H1 (cell line): ENCODE measurements around the gene GUCY1A2. TPM values are rescaled to one million over a fixed set of nuclear protein-coding genes. Genes with fewer than 3 reads are reported as not detected.

Experiments
- ASH2L ChIP-seq: fragments of 200-600, 300-600 bp; sonication (generic); IDR thresholded peaks from one replicate; pipeline ENCODE4 v1.7.1; 2017; ENCODE audit warnings: low read length
- JUN ChIP-seq: IDR thresholded peaks from 2 replicates; pipeline ENCODE4 v1.6.1; 2011; ENCODE audit warnings: low read depth, mild to moderate bottlenecking, improper control_type of control experiment, low read length
- PHF8 ChIP-seq: fragments of 200-600 bp; sonication (generic); conservative IDR thresholded peaks from 2 replicates; pipeline ENCODE4 v1.7.1; 2012; ENCODE audit warnings: low read depth, mild to moderate bottlenecking, inconsistent platforms, low read length, moderate library complexity
- POLR2A ChIP-seq, 2 experiments: IDR thresholded peaks; 1 replicate in 1 of 2; 2 replicates in 1 of 2; pipeline ENCODE4 v1.6.1; 2011; ENCODE audit warnings: low read depth in 2 of 2, low read length in 2 of 2, mild to moderate bottlenecking in 2 of 2; ENCODE audit errors: control extremely low read depth in 1 of 2
- SRF ChIP-seq: IDR thresholded peaks from 2 replicates; pipeline ENCODE4 v1.6.1; 2011; ENCODE audit warnings: mild to moderate bottlenecking, low read depth, low read length, moderate library complexity
- polyA plus RNA-seq, 7 experiments: library from polyadenylated mRNA; depleted of rRNA in 3 of 7; stranded (reverse) in 5 of 7; unstranded in 2 of 7; fragments of >200 nt in 5 of 7; fragments of 200-250 nt in 2 of 7; gene quantifications; 1 replicate in 5 of 7; 2 replicates in 1 of 7; 4 replicates in 1 of 7; pipeline versions ENCODE4 v1.2.1 to v1.2.3, GENCODE V29; 2011 to 2013; ENCODE audit warnings: missing spikeins in 2 of 7, mixed read lengths in 2 of 7
- total RNA-seq: library from RNA; stranded (reverse); fragmentation: NEBNext Ultra II Directional; extraction: Animal tissue kit (Norgen Biotek cat#: 25700); gene quantifications from 2 replicates; pipeline ENCODE4 v1.2.1, GENCODE V29; 2021
- TF ChIP-seq, protein P1 (sequence below): IDR thresholded peaks from 2 replicates; pipeline ENCODE4 v1.6.1; 2011; ENCODE audit warnings: low read length, improper control_type of control experiment

GUCY1A2 gene
- total and polyA plus RNA-seq, 2 of the 8 experiments (the other 6 are each of a cell fraction or from before 2014, with no cell fraction given), result 0.11 to 1.9 TPM

DNA sequence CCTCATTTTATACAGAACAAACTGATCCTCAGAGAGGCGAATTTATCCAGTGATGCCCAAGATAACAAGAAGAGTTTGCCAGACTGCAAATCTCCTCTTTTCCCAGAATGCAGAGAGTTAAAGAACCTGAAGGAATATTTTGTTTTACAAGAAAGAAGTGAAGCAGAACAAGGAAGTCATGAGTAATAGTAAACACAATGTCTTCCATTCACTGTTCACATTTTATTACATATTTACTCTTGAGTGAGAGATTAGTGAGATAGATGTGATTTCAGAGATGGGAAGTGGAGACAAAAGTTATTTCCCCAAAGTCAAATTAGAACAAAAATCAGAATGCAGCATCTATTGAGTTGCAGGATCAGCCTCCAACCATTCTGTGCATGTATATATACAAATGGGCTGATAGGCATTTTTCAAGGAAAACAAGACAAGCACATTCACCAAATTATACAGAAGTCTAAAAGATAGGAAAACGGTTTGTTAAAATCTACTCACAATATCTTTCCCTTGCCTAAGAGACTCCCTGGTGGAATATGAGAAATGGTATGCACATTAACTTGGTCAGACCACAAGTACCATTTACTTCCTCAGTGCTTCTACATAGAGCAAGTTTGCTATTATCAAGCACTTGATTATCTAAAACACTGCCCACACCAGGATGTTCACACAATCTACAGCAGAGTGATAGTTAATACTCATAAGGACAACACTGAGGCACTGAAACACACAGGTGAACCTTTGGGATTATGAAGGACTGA, 12.0 kb downstream of the GUCY1A2 start (continued):
- no peak for TF ChIP-seq JUN
- no peak for TF ChIP-seq SRF
- TF ChIP-seq, protein P1, sequence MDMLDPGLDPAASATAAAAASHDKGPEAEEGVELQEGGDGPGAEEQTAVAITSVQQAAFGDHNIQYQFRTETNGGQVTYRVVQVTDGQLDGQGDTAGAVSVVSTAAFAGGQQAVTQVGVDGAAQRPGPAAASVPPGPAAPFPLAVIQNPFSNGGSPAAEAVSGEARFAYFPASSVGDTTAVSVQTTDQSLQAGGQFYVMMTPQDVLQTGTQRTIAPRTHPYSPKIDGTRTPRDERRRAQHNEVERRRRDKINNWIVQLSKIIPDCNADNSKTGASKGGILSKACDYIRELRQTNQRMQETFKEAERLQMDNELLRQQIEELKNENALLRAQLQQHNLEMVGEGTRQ, result no peak
- TF ChIP-seq PHF8, result no peak
- no peak for TF ChIP-seq ASH2L
- no peak for TF ChIP-seq POLR2A (IDR thresholded peaks at IDR 0.05; ENCODE audit: control extremely low read depth in 1 of 2, low read depth in 2 of 2, low read length in 2 of 2)
